Chondrocyte (in vitro differentiated cells): ENCODE measurements around the gene LMNB1. TPM values are rescaled to one million over a fixed set of nuclear protein-coding genes. Genes with fewer than 3 reads are reported as not detected.
"Not testable (repeated sequence)": the region's sequence is repeated elsewhere in the genome, so short reads cannot be mapped to it uniquely, and the experiment has no call there.

Experiments
- DNase-seq: peaks from one replicate; pipeline ENCODE4 v3.0.0; 2021; ENCODE audit warnings: mixed read lengths, low spot score
- H3K27ac Mint-ChIP-seq: one replicate; pipeline ENCODE4 v1.8.0; 2021; ENCODE audit warnings: mild to moderate bottlenecking, moderate library complexity, mixed read lengths; ENCODE audit not compliant: unreplicated experiment
- H3K27me3 Mint-ChIP-seq: 2 replicates; pipeline ENCODE4 v1.8.0; 2021; ENCODE audit warnings: low read depth, mixed read lengths
- H3K36me3 Mint-ChIP-seq: 2 replicates; pipeline ENCODE4 v1.8.0; 2021; ENCODE audit warnings: low read depth, mixed read lengths
- H3K4me1 Mint-ChIP-seq: 2 replicates; pipeline ENCODE4 v1.8.0; 2021; ENCODE audit warnings: low read depth, mild to moderate bottlenecking, mixed read lengths
- H3K4me3 Mint-ChIP-seq: one replicate; pipeline ENCODE4 v1.8.0; 2021; ENCODE audit warnings: mild to moderate bottlenecking, moderate library complexity, mixed read lengths; ENCODE audit not compliant: unreplicated experiment
- H3K9me3 Mint-ChIP-seq: 2 replicates; pipeline ENCODE4 v1.8.0; 2021; ENCODE audit warnings: low read depth, mixed read lengths
- total RNA-seq: library from RNA; stranded (reverse); gene quantifications from 3 replicates; pipeline ENCODE4 v1.2.1, GENCODE V29; 2021
- TF ChIP-seq, protein P1 (sequence below): fragments of 200-600 bp; sonication (generic); IDR thresholded peaks from 2 replicates; pipeline ENCODE4 v1.5.0; 2021; ENCODE audit warnings: antibody characterized with exemption, mild to moderate bottlenecking, moderate library complexity

LMNB1 gene
- total RNA-seq, 1 donor from 2014 or later = 14.2 TPM

DNA sequence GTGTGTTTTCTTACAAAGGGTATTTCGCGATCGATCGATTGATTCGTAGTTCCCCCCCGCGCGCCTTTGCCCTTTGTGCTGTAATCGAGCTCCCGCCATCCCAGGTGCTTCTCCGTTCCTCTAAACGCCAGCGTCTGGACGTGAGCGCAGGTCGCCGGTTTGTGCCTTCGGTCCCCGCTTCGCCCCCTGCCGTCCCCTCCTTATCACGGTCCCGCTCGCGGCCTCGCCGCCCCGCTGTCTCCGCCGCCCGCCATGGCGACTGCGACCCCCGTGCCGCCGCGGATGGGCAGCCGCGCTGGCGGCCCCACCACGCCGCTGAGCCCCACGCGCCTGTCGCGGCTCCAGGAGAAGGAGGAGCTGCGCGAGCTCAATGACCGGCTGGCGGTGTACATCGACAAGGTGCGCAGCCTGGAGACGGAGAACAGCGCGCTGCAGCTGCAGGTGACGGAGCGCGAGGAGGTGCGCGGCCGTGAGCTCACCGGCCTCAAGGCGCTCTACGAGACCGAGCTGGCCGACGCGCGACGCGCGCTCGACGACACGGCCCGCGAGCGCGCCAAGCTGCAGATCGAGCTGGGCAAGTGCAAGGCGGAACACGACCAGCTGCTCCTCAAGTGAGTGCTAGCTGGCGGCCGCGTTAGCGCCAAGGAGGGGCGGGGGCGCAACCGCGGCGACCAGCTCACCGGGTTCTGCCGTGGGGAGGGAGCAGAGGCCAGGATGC is 480 bp downstream of the LMNB1 start:
- DNase-seq = no peak
- Mint-ChIP-seq H3K4me3 (peak overlapping the region; percentile 86), H3K36me3 (no peaks in the 10 kb centered on the region), H3K4me1 (peaks cover 26% of the 10 kb centered on the region), H3K27me3 (no peaks in the 10 kb centered on the region), H3K27ac (peak overlapping the region; percentile 91), H3K9me3 (no peaks in the 10 kb centered on the region)
- TF ChIP-seq, protein P1, sequence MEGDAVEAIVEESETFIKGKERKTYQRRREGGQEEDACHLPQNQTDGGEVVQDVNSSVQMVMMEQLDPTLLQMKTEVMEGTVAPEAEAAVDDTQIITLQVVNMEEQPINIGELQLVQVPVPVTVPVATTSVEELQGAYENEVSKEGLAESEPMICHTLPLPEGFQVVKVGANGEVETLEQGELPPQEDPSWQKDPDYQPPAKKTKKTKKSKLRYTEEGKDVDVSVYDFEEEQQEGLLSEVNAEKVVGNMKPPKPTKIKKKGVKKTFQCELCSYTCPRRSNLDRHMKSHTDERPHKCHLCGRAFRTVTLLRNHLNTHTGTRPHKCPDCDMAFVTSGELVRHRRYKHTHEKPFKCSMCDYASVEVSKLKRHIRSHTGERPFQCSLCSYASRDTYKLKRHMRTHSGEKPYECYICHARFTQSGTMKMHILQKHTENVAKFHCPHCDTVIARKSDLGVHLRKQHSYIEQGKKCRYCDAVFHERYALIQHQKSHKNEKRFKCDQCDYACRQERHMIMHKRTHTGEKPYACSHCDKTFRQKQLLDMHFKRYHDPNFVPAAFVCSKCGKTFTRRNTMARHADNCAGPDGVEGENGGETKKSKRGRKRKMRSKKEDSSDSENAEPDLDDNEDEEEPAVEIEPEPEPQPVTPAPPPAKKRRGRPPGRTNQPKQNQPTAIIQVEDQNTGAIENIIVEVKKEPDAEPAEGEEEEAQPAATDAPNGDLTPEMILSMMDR = peak; percentile 69

DNA sequence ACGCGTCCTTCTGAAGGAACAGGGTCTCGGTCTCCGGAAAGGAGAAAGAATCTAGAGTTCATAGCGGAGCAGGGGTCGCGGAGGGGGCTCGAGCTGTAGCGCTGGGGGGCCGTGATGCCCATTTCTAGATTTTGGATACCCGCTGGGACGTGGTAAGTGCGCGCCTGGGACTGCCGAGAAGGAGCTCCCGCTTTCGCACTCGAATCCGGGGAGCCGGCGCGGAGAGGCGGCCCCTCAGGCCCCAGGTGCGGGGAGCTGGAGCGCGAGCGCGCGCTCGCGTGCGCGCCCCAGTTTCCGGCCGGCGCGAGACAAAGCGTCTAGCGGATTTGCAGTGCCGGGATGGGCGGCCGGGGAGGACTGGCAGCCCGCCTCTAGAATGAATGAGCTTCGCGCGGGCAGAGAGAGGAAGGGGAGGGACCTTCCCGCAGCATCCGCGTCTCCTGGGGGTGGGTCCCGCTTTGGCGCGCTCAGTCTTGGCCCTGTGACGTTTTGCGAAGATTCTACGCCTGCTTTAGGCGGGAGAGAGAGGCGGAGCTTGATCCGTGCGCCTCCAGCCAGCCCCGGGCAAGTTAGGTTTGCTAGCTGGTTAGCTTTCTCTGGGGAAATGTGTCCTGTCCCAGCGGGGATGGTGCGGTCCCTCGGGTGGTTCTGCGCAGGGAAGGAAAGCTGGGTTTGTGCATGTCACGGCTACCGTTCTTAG is 1.2 kb downstream of the LMNB1 start:
- Mint-ChIP-seq H3K4me3 (peak overlapping the region; percentile 86), H3K36me3 (no peaks in the 10 kb centered on the region), H3K27ac (peak overlapping the region; percentile 91), H3K9me3 (no peaks in the 10 kb centered on the region), H3K4me1 (peaks cover 26% of the 10 kb centered on the region), H3K27me3 (no peaks in the 10 kb centered on the region)
- TF ChIP-seq, protein P1 = no peak
- DNase-seq = peak; percentile 95

DNA sequence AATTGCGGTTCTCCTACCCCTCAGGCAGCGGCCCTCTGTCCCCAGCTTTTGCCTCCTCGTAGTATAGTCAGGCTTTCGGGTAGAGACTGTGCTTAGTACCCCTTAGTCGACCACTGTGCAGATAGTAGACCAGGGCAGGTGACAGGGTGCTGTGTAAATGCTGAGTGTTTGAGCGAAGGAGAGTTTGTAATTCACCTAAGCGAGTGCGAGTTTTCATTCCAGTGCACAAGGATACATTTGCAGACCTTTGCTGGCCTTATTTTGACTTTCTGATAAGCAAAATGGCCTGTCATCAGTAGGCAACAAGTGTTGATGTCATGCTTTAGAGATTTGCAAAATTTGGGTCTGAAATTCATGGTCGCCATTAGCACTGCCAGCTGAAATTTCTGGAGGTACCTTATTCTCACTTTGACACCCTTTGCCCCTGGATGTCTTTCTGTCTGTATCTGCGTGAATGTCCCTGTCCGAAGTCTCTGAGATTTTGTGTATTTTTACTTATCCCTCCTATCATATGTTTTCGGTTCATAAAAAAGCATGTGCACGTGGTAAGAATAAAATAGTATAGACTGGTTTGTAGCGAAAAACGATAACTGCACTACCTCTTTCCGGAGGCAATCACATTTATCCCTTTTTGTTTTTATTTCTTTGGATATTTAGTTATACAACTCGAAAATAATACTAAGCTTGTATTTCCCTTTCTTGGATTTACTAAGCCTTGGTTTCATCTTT is 1.9 kb downstream of the LMNB1 start:
- Mint-ChIP-seq H3K4me1 (peaks cover 26% of the 10 kb centered on the region), H3K4me3 (peak overlapping the region; percentile 86), H3K27ac (peak overlapping the region; percentile 88), H3K27me3 (no peaks in the 10 kb centered on the region), H3K36me3 (no peaks in the 10 kb centered on the region), H3K9me3 (no peaks in the 10 kb centered on the region)
- TF ChIP-seq, protein P1 = no peak
- DNase-seq = peak; percentile 39

DNA sequence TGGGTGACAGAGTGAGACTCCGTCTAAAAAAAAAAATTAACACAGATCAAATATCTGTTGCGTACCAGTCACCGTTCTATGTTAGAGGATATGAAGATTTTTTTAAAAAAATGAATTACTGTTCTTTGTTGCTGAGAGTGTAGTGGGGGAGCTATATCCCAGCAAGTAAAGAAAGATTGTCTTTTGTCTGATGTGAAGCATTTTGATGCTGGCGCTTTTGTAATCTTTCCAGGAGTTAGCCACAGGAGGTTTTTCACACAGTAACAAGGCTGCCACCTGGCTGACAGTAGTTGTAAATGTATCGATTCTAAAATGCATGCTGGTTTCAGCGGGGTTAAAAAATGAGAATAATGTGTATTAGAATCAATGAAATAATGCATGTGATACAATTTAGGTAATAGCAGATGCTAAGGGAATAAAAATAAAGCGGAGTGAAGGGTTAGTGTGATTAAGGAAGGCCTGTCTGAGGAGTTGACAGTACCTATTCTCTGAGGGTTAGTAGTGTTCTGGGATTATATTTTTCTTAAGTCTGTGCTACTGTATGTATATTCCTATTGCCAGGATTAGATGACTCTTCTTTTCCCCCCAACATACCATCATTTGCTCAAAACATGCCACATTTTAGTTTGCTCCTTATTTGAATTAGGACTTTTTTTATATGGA is 3.4 kb downstream of the LMNB1 start:
- peak overlapping the region; percentile 47 for H3K4me3 Mint-ChIP-seq
- peak overlapping the region; percentile 57 for H3K27ac Mint-ChIP-seq
- no peaks in the 10 kb centered on the region for H3K27me3 Mint-ChIP-seq
- no peaks in the 10 kb centered on the region for H3K9me3 Mint-ChIP-seq
- TF ChIP-seq, protein P1 = peak; percentile 96
- no peaks in the 10 kb centered on the region for H3K36me3 Mint-ChIP-seq
- no peak for DNase-seq
- peaks cover 26% of the 10 kb centered on the region for H3K4me1 Mint-ChIP-seq

- not testable (repeated sequence) for H3K9me3 Mint-ChIP-seq, DNase-seq, H3K36me3 Mint-ChIP-seq, H3K27me3 Mint-ChIP-seq, H3K4me3 Mint-ChIP-seq, H3K4me1 Mint-ChIP-seq, H3K27ac Mint-ChIP-seq
Observed at GRCh38 chr5:126788409-126788808, 11.5 kb downstream of the LMNB1 start.
